Esophagus muscularis mucosa (tissue), 4 donors: ENCODE data around the gene PDCD6IP.

ENCODE experiments used
- CTCF ChIP-seq, 3 experiments: fragments of 200-600 bp in 2 of 3; fragments of 450-650 bp in 1 of 3; sonication (generic) in 2 of 3; IDR thresholded peaks; one replicate each; pipeline ENCODE4 v1.5.1; 2017 to 2019; ENCODE audit warnings: antibody characterized with exemption in 3 of 3, mild to moderate bottlenecking in 2 of 3, moderate library complexity in 1 of 3
- EP300 ChIP-seq: sonication (generic); formaldehyde crosslinking; IDR thresholded peaks from one replicate; pipeline ENCODE4 v1.6.1; 2017; ENCODE audit warnings: antibody characterized with exemption
- POLR2A ChIP-seq: fragments of 450-650 bp; IDR thresholded peaks from one replicate; pipeline ENCODE4 v1.6.1; 2017; ENCODE audit warnings: antibody characterized with exemption, moderate library complexity, mild to moderate bottlenecking, low read depth
- POLR2AphosphoS5 ChIP-seq, 2 donors: sonication (generic); formaldehyde crosslinking; IDR thresholded peaks; one replicate each; pipeline ENCODE4 v1.6.1; 2017; ENCODE audit warnings: antibody characterized with exemption in 2 of 2

- TF ChIP-seq POLR2A: no peak
- TF ChIP-seq CTCF (IDR thresholded peaks at IDR 0.05): no peak
- no peak for TF ChIP-seq POLR2AphosphoS5 (IDR thresholded peaks at IDR 0.05)
- no peak for TF ChIP-seq EP300
Measured at GRCh38 chr3:33825111-33825510, 26.7 kb downstream of the PDCD6IP start.
